ENCODE measurements around the gene ZNF334.

Gene ZNF334

GRCh38 chr20:46552460-46553420 is 39.4 kb upstream of the ZNF334 start:
- Histone ChIP-seq H3K36me3 (no peaks in the 10 kb centered on the region), H3K4me3 (no peak overlapping the region), H3K4me1 (peaks cover 0 to 6% (median 0%) of the 10 kb centered on the region in 4 donors), H3K9me3 (no peaks in the 10 kb centered on the region), H3K27ac (no peak overlapping the region), H3K27me3 (peaks cover 0 to 24% of the 10 kb centered on the region in 2 donors)
- no peak for TF ChIP-seq CTCF (IDR thresholded peaks at IDR 0.05)
- intact Hi-C loops (cut with DNase I; ENCODE audit: low total_unique reads), result no loop called here
- no peak for DNase-seq

- Histone ChIP-seq H3K4me3 (no peak overlapping the region), H3K4me1 (no peaks in the 10 kb centered on the region), H3K36me3 (no peaks in the 10 kb centered on the region), H3K27ac (no peak overlapping the region), H3K9me3 (no peaks in the 10 kb centered on the region), H3K27me3 (peaks cover 0 to 26% of the 10 kb centered on the region in 2 donors)
- no peak for DNase-seq
- intact Hi-C loops (cut with DNase I; ENCODE audit: low total_unique reads), result no loop called here
- no peak for TF ChIP-seq CTCF (IDR thresholded peaks at IDR 0.05)
Measured at GRCh38 chr20:46551522-46552381, 38.4 kb upstream of the ZNF334 start.

GRCh38 chr20:46550461-46550860 is 37.1 kb upstream of the ZNF334 start, which contains the start of gene OCSTAMP:
Gene OCSTAMP, minus strand, starts transcription at chr20:46550654. Its CDS starts 94 bp downstream, at chr20:46550560.
- Histone ChIP-seq H3K27ac (no peak within 1 kb of the TSS), H3K9me3 (no peaks in the 10 kb centered on the region), H3K27me3 (peaks cover 0 to 31% of the 10 kb centered on the region in 2 donors), H3K4me3 (no peak within 1 kb of the TSS), H3K36me3 (no peaks in the 10 kb centered on the region), H3K4me1 (no peaks in the 10 kb centered on the region)
- no peak for DNase-seq
- intact Hi-C loops (cut with DNase I; ENCODE audit: low total_unique reads), result no loop called here
- no peak for TF ChIP-seq CTCF (IDR thresholded peaks at IDR 0.05)

- Histone ChIP-seq H3K9me3 (no peaks in the 10 kb centered on the region), H3K27me3 (peaks cover 0 to 36% of the 10 kb centered on the region in 2 donors), H3K4me3 (no peak overlapping the region), H3K4me1 (no peaks in the 10 kb centered on the region), H3K27ac (no peak overlapping the region), H3K36me3 (no peaks in the 10 kb centered on the region)
- no peak for DNase-seq
- no peak for TF ChIP-seq CTCF (IDR thresholded peaks at IDR 0.05)
- intact Hi-C loops (cut with DNase I; ENCODE audit: low total_unique reads), result no loop called here
Measured at GRCh38 chr20:46549188-46549972, 36.0 kb upstream of the ZNF334 start.

GRCh38 chr20:46548688-46549087 is 35.3 kb upstream of the ZNF334 start:
- Histone ChIP-seq H3K27ac (no peak overlapping the region), H3K27me3 (peaks cover 0 to 36% of the 10 kb centered on the region in 2 donors), H3K4me3 (no peak overlapping the region), H3K4me1 (no peaks in the 10 kb centered on the region), H3K9me3 (no peaks in the 10 kb centered on the region), H3K36me3 (no peaks in the 10 kb centered on the region)
- TF ChIP-seq CTCF (IDR thresholded peaks at IDR 0.05), result no peak
- intact Hi-C loops (cut with DNase I; ENCODE audit: low total_unique reads), result no loop called here
- DNase-seq, result no peak
